K562 (cell line): ENCODE measurements around the gene APBB2. TPM values are rescaled to one million over a fixed set of nuclear protein-coding genes. Genes with fewer than 3 reads are reported as not detected.

Experiments
- ATAC-seq: fragments of 200-7000 bp; cut with Tn5 transposase; 3 replicates; pipeline ENCODE4 v1.9.1; 2020; ENCODE audit warnings: moderate library complexity
- BruUV-seq: library from RNA; stranded (reverse); fragments of 400-500 nt; replicated peaks from 2 replicates; lab custom pipeline; 2021; lab: Mats Ljungman, UMichigan
- CTCF ChIA-PET: fragments of 300-600 bp; formaldehyde crosslinking; extraction: SDS; loops from one replicate; lab custom pipeline; 2021; ENCODE audit warnings: low intra/inter-chr PET ratio; lab: Yijun Ruan, JAX
- POLR2A ChIA-PET: fragments of 300-600, 350-650 bp; sonication (Branson Sonifier 250); formaldehyde crosslinking; extraction: SDS; loops from one replicate; lab custom pipeline; 2021; ENCODE audit warnings: antibody characterized with exemption, inconsistent platforms; lab: Yijun Ruan, JAX
- DNase-seq, 4 experiments: peaks; one replicate each; pipeline versions ENCODE4 v3.0.0 to v3.0.0-alpha.2; 2011 to 2018; ENCODE audit warnings: low spot score in 3 of 4, mixed read lengths in 3 of 4; ENCODE audit errors: extremely low read depth in 1 of 4
- FAIRE-seq: peaks from 2 replicates; lab custom pipeline; 2011; peaks lifted over from hg19 to GRCh38; lab: Jason Lieb, UNC
- H2AFZ ChIP-seq: 2 replicates; pipeline ENCODE4 v1.6.0; 2011; ENCODE audit warnings: low read depth, low read length, control low read depth, inconsistent platforms
- H3K27ac ChIP-seq: fragments of 200-600 bp; 3 replicates; pipeline ENCODE4 v1.8.0; 2011; ENCODE audit warnings: low read depth, mild to moderate bottlenecking, control low read depth, inconsistent platforms, low read length, moderate library complexity, mixed read lengths; ENCODE audit errors: extremely low read depth
- H3K27me3 ChIP-seq, 2 experiments: fragments of 300-600 bp in 1 of 2; 2 replicates in 1 of 2; 3 replicates in 1 of 2; pipeline versions ENCODE4 v1.6.0 to v1.8.0; 2011; ENCODE audit warnings: inconsistent platforms in 2 of 2, low read length in 2 of 2, mild to moderate bottlenecking in 1 of 2, mixed read lengths in 1 of 2, moderate library complexity in 1 of 2; ENCODE audit not compliant: control insufficient read depth in 2 of 2, insufficient read depth in 2 of 2
- H3K36me3 ChIP-seq: fragments of 300-600 bp; 3 replicates; pipeline ENCODE4 v1.8.0; 2011; ENCODE audit warnings: mild to moderate bottlenecking, low read length, inconsistent platforms; ENCODE audit not compliant: control insufficient read depth, insufficient read depth
- H3K4me1 ChIP-seq, 2 experiments: fragments of 200-600 bp in 1 of 2; replicated peaks in 1 of 2; 2 replicates in 1 of 2; 3 replicates in 1 of 2; pipeline versions ENCODE4 v1.5.1 to v1.8.0; 2011; ENCODE audit warnings: inconsistent platforms in 2 of 2, low read length in 2 of 2, mild to moderate bottlenecking in 1 of 2, mixed read lengths in 1 of 2, moderate library complexity in 1 of 2; ENCODE audit not compliant: control insufficient read depth in 2 of 2, insufficient read depth in 2 of 2
- H3K4me2 ChIP-seq: 2 replicates; pipeline ENCODE4 v1.6.1; 2011; ENCODE audit warnings: low read length, control low read depth, inconsistent platforms, mixed read lengths; ENCODE audit not compliant: insufficient read depth
- H3K4me3 ChIP-seq: fragments of 200-600 bp; sonication (generic), shearing (Covaris generic); 2 replicates; pipeline ENCODE4 v1.5.1; 2016; ENCODE audit warnings: control low read depth, inconsistent platforms
- H3K79me2 ChIP-seq: fragments of 200-600 bp; 3 replicates; pipeline ENCODE4 v1.8.0; 2011; ENCODE audit warnings: low read length, inconsistent platforms; ENCODE audit not compliant: control insufficient read depth, insufficient read depth
- H3K9ac ChIP-seq, 2 experiments: 2 replicates each; pipeline versions ENCODE4 v1.6.0 to v1.6.1; 2011; ENCODE audit warnings: low read depth in 2 of 2, low read length in 2 of 2, control low read depth in 1 of 2, inconsistent platforms in 1 of 2, mild to moderate bottlenecking in 1 of 2, mixed read lengths in 1 of 2; ENCODE audit not compliant: insufficient read depth in 1 of 2
- H3K9me1 ChIP-seq: one replicate; pipeline ENCODE4 v1.6.0; 2011; ENCODE audit warnings: inconsistent platforms, mild to moderate bottlenecking, low read length, moderate library complexity; ENCODE audit not compliant: control insufficient read depth, insufficient read depth
- H3K9me3 ChIP-seq: replicated peaks from 2 replicates; pipeline ENCODE4 v1.5.1; 2011; ENCODE audit warnings: low read depth, low read length, inconsistent platforms; ENCODE audit not compliant: control insufficient read depth, insufficient read depth
- H4K20me1 ChIP-seq: replicated peaks from 2 replicates; pipeline ENCODE4 v1.6.1; 2011; ENCODE audit warnings: low read length, inconsistent platforms, mixed read lengths; ENCODE audit not compliant: control insufficient read depth, insufficient read depth
- ARID1B ChIP-seq: fragments of 450-650 bp; IDR thresholded peaks from 2 replicates; pipeline ENCODE4 v1.6.1; 2016; ENCODE audit warnings: antibody characterized with exemption, mild to moderate bottlenecking, inconsistent platforms
- MEF2D ChIP-seq: conservative IDR thresholded peaks from 2 replicates; pipeline ENCODE4 v1.6.1; 2016; ENCODE audit warnings: low read depth, missing genetic modification characterization, missing compliant biosample characterization
- MYNN ChIP-seq, 2 experiments: sonication (generic); formaldehyde crosslinking in 1 of 2; IDR thresholded peaks; 2 replicates each; pipeline versions ENCODE4 v1.5.0 to v1.6.1; 2016 to 2020; ENCODE audit warnings: antibody characterized with exemption in 1 of 2, missing genetic modification reagents in 1 of 2
- RFX5 ChIP-seq: IDR thresholded peaks from 2 replicates; pipeline ENCODE4 v1.6.1; 2011; ENCODE audit warnings: low read depth, mild to moderate bottlenecking, improper control_type of control experiment, low read length
- TAL1 ChIP-seq: fragments of 450-650 bp; IDR thresholded peaks from 2 replicates; pipeline ENCODE4 v1.6.1; 2016; ENCODE audit warnings: mild to moderate bottlenecking
- WGBS: fragments of 100-300 bp; shearing (Covaris generic); methylation state at CpG from one replicate; pipeline ENCODE4 v1.1.6; 2016; ENCODE audit warnings: low coverage, mixed read lengths; ENCODE audit not compliant: insufficient coverage; ENCODE audit errors: missing lambda C conversion rate; 5-methylcytosine and 5-hydroxymethylcytosine counted together
- in situ Hi-C: fragments of 300-500 bp; cut with MboI; formaldehyde crosslinking; loops from 4 replicates; pipeline ENCODE4 v1.15.0; 2018; ENCODE audit warnings: inconsistent platforms, mixed read lengths
- intact Hi-C: fragments of 100-400 bp; cut with micrococcal nuclease; formaldehyde crosslinking; loops from 2 replicates; pipeline ENCODE4 v1.14.2; 2022
- polyA plus RNA-seq, 8 experiments: library from polyadenylated mRNA; depleted of rRNA in 4 of 8; stranded (reverse) in 5 of 8; unstranded in 3 of 8; fragments of >200 nt; fragmentation: Nextera tagmentation in 2 of 8; fragmentation: Illumina TruSeq in 1 of 8; extraction: Ambion mirVana in 2 of 8; extraction: Trizol in 1 of 8; gene quantifications; 2 replicates each; pipeline versions ENCODE4 v1.2.1 to v1.2.3, GENCODE V29; 2011 to 2014; ENCODE audit warnings: inconsistent platforms in 1 of 8, missing spikeins in 1 of 8
- total RNA-seq, 7 experiments: library from RNA; depleted of rRNA in 6 of 7; stranded (reverse); fragments of >200 nt in 6 of 7; fragmentation: Illumina TruSeq in 2 of 7; extraction: Trizol in 2 of 7; gene quantifications; 2 replicates each; pipeline versions ENCODE4 v1.2.1 to v1.2.3, GENCODE V29; 2011 to 2021; ENCODE audit warnings: low replicate concordance in 1 of 7
- TF ChIP-seq, protein P1 (sequence below), 2 experiments: fragments of 450-650 bp in 1 of 2; sonication (generic) in 1 of 2; formaldehyde crosslinking in 1 of 2; IDR thresholded peaks; 2 replicates each; pipeline versions ENCODE4 v1.7.1 to v1.9.0; 2016 to 2022; ENCODE audit warnings: inconsistent platforms in 1 of 2, mild to moderate bottlenecking in 1 of 2, missing genetic modification reagents in 1 of 2

APBB2 gene
- total and polyA plus RNA-seq, 9 of the 15 experiments (the other 6 are each of a cell fraction or from before 2014, with no cell fraction given): 0.08 to 2.1 (median 1.4) TPM

DNA sequence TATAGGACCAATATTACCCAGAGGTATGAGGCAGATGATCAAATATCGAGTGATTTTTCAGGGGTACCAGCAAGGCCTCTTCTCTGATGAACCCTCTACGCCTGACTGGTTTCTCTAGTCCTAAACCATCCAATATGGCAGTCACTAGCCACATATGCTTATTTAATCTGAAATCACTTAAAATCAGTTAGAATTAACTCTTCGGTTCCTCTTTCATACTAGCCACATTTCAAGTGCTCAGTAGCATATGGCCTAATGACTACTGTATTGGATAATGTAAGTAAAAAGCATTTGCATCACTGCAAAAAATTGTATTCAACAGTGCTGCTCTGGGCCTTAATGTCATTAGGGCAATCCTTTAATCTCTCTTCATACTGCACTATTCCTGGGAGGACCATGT is 4.4 kb upstream of the APBB2 start:
- BruUV-seq: no TSS peak
- ChIA-PET POLR2A (no interaction called here), CTCF (no interaction called here)
- H4K20me1 ChIP-seq: no peaks in the 10 kb centered on the region
- ATAC-seq (no peak), FAIRE-seq (no peak), DNase-seq (no peak)
- H3K27ac ChIP-seq: no peak overlapping the region
- no peaks in the 10 kb centered on the region for H3K9me3 ChIP-seq
- no peak overlapping the region for H3K9ac ChIP-seq
- H3K4me1 ChIP-seq: peaks cover 0 to 10% of the 10 kb centered on the region in 2 experiments; a peak in 2 of 5 replicates
- no peak overlapping the region for H3K4me3 ChIP-seq
- no peaks in the 10 kb centered on the region for H3K36me3 ChIP-seq
- TF ChIP-seq RFX5 (no peak), MYNN (IDR thresholded peaks at IDR 0.05) (no peak), MYNN (CRISPR knock-in tag; IDR thresholded peaks at IDR 0.05) (no peak), MEF2D (no peak), ARID1B (no peak), TAL1 (no peak)
- TF ChIP-seq, protein P1, sequence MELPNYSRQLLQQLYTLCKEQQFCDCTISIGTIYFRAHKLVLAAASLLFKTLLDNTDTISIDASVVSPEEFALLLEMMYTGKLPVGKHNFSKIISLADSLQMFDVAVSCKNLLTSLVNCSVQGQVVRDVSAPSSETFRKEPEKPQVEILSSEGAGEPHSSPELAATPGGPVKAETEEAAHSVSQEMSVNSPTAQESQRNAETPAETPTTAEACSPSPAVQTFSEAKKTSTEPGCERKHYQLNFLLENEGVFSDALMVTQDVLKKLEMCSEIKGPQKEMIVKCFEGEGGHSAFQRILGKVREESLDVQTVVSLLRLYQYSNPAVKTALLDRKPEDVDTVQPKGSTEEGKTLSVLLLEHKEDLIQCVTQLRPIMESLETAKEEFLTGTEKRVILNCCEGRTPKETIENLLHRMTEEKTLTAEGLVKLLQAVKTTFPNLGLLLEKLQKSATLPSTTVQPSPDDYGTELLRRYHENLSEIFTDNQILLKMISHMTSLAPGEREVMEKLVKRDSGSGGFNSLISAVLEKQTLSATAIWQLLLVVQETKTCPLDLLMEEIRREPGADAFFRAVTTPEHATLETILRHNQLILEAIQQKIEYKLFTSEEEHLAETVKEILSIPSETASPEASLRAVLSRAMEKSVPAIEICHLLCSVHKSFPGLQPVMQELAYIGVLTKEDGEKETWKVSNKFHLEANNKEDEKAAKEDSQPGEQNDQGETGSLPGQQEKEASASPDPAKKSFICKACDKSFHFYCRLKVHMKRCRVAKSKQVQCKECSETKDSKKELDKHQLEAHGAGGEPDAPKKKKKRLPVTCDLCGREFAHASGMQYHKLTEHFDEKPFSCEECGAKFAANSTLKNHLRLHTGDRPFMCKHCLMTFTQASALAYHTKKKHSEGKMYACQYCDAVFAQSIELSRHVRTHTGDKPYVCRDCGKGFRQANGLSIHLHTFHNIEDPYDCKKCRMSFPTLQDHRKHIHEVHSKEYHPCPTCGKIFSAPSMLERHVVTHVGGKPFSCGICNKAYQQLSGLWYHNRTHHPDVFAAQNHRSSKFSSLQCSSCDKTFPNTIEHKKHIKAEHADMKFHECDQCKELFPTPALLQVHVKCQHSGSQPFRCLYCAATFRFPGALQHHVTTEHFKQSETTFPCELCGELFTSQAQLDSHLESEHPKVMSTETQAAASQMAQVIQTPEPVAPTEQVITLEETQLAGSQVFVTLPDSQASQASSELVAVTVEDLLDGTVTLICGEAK (IDR thresholded peaks at IDR 0.05): no peak
- TF ChIP-seq, protein P1 (CRISPR knock-in tag; IDR thresholded peaks at IDR 0.05): no peak
- H3K27me3 ChIP-seq: peaks cover 0 to 6% of the 10 kb centered on the region in 2 experiments; a peak in 2 of 5 replicates
- H2AFZ ChIP-seq: no peak overlapping the region
- intact Hi-C loops: no loop called here
- no peaks in the 10 kb centered on the region for H3K79me2 ChIP-seq
- WGBS: 6% methylated on average over 3 of the region's 3 CpGs
- in situ Hi-C loops: loop anchor here (10.0 kb wide), 1 partner anchor 244 kb away; no protein-coding TSS in a partner anchor
- no peak overlapping the region for H3K4me2 ChIP-seq
- no peaks in the 10 kb centered on the region for H3K9me1 ChIP-seq
